KOPT-K1 (cell line): Measurements from ENCODE around the gene PLXND1.
"Not testable (repeated sequence)": the region's sequence is repeated elsewhere in the genome, so short reads cannot be mapped to it uniquely, and the experiment has no call there.

ENCODE experiments used
- H3K27ac ChIP-seq: fragments of 200-600 bp; sonication (generic); 2 replicates; pipeline ENCODE4 v1.5.1; 2016; ENCODE audit warnings: antibody characterized with exemption, mild to moderate bottlenecking, low read depth, low read length; ENCODE audit not compliant: poor library complexity, severe bottlenecking
- H3K36me3 ChIP-seq: fragments of 200-600 bp; sonication (generic); 2 replicates; pipeline ENCODE4 v1.5.1; 2017; ENCODE audit warnings: antibody characterized with exemption, mild to moderate bottlenecking, low read length, moderate library complexity; ENCODE audit not compliant: insufficient read depth
- H3K9me3 ChIP-seq: fragments of 200-600 bp; sonication (generic); 2 replicates; pipeline ENCODE4 v1.5.1; 2017; ENCODE audit warnings: antibody characterized with exemption, low read length, mild to moderate bottlenecking; ENCODE audit not compliant: insufficient read depth, poor library complexity, severe bottlenecking

Gene PLXND1

GRCh38 chr3:129522953-129523352 is 83.5 kb downstream of the PLXND1 start:
- Histone ChIP-seq H3K9me3 (no peaks in the 10 kb centered on the region), H3K27ac (no peak overlapping the region), H3K36me3 (peaks cover 6% of the 10 kb centered on the region; the same call in 1 of the 2 replicates)

GRCh38 chr3:129521611-129522010 is 84.9 kb downstream of the PLXND1 start:
- no peak overlapping the region for H3K27ac ChIP-seq
- H3K9me3 ChIP-seq, result no peaks in the 10 kb centered on the region
- H3K36me3 ChIP-seq, result peaks cover 14% of the 10 kb centered on the region; the same call in 1 of the 2 replicates

GRCh38 chr3:129520960-129521359 is 85.5 kb downstream of the PLXND1 start:
- no peak overlapping the region for H3K27ac ChIP-seq
- peaks cover 21% of the 10 kb centered on the region; the same call in 1 of the 2 replicates for H3K36me3 ChIP-seq
- H3K9me3 ChIP-seq, result no peaks in the 10 kb centered on the region

- Histone ChIP-seq H3K27ac (no peak overlapping the region), H3K36me3 (peaks cover 23% of the 10 kb centered on the region; the same call in 1 of the 2 replicates), H3K9me3 (no peaks in the 10 kb centered on the region)
Measured at GRCh38 chr3:129519896-129520715, 86.4 kb downstream of the PLXND1 start.

GRCh38 chr3:129519449-129519848 is 87.0 kb downstream of the PLXND1 start:
- H3K36me3 ChIP-seq, result peaks cover 27% of the 10 kb centered on the region; the same call in 1 of the 2 replicates
- no peak overlapping the region for H3K27ac ChIP-seq
- H3K9me3 ChIP-seq, result no peaks in the 10 kb centered on the region

- Histone ChIP-seq H3K27ac (no peak overlapping the region), H3K36me3 (peaks cover 35% of the 10 kb centered on the region; the same call in 1 of the 2 replicates), H3K9me3 (no peaks in the 10 kb centered on the region)
Measured at GRCh38 chr3:129518581-129518980, 87.9 kb downstream of the PLXND1 start.

GRCh38 chr3:129518038-129518561 is 88.4 kb downstream of the PLXND1 start:
- Histone ChIP-seq H3K27ac (no peak overlapping the region), H3K36me3 (peaks cover 40% of the 10 kb centered on the region; the same call in 1 of the 2 replicates), H3K9me3 (no peaks in the 10 kb centered on the region)

- Histone ChIP-seq H3K9me3 (no peaks in the 10 kb centered on the region), H3K36me3 (peaks cover 46% of the 10 kb centered on the region), H3K27ac (no peak overlapping the region)
Measured at GRCh38 chr3:129517516-129517915, 89.0 kb downstream of the PLXND1 start.

GRCh38 chr3:129515821-129516432 is 90.5 kb downstream of the PLXND1 start:
- not testable (repeated sequence) for H3K9me3 ChIP-seq, H3K27ac ChIP-seq

GRCh38 chr3:129515108-129515820 is 91.2 kb downstream of the PLXND1 start:
- H3K36me3 ChIP-seq, result peaks cover 65% of the 10 kb centered on the region
- not testable (repeated sequence) for H3K27ac ChIP-seq, H3K9me3 ChIP-seq

More at GRCh38 chr3:129515821-129516432, 90.5 kb downstream of the PLXND1 start:
- peaks cover 59% of the 10 kb centered on the region for H3K36me3 ChIP-seq

- peaks cover 68% of the 10 kb centered on the region for H3K36me3 ChIP-seq
- H3K9me3 ChIP-seq, result no peaks in the 10 kb centered on the region
- H3K27ac ChIP-seq, result no peak overlapping the region
Measured at GRCh38 chr3:129514563-129514962, 91.9 kb downstream of the PLXND1 start.

- Histone ChIP-seq H3K9me3 (no peaks in the 10 kb centered on the region), H3K27ac (no peak overlapping the region), H3K36me3 (peaks cover 70% of the 10 kb centered on the region)
Measured at GRCh38 chr3:129514110-129514509, 92.4 kb downstream of the PLXND1 start.

- peaks cover 67% of the 10 kb centered on the region for H3K36me3 ChIP-seq
- H3K27ac ChIP-seq, result no peak overlapping the region
Measured at GRCh38 chr3:129513705-129514104, 92.8 kb downstream of the PLXND1 start.

GRCh38 chr3:129512595-129512994 is 93.9 kb downstream of the PLXND1 start:
- peaks cover 71% of the 10 kb centered on the region for H3K36me3 ChIP-seq
- no peak overlapping the region for H3K27ac ChIP-seq

More at GRCh38 chr3:129513705-129514104, 92.8 kb downstream of the PLXND1 start:
- H3K9me3 ChIP-seq, result no peaks in the 10 kb centered on the region

More at GRCh38 chr3:129512595-129512994, 93.9 kb downstream of the PLXND1 start:
- no peaks in the 10 kb centered on the region for H3K9me3 ChIP-seq
